HG03442 (cell line): Measurements from ENCODE around the gene KRT14.
"Not testable (repeated sequence)": the region's sequence is repeated elsewhere in the genome, so short reads cannot be mapped to it uniquely, and the experiment has no call there.

Experiments used
- ATAC-seq: cut with Tn5 transposase; IDR thresholded peaks from one replicate; pipeline ENCODE4 v1.9.1; 2021; ENCODE audit warnings: mild to moderate bottlenecking, moderate library complexity; ENCODE audit not compliant: unreplicated experiment

The KRT14 gene

GRCh38 chr17:41586863-41587495 is at the start of gene KRT14:
Gene KRT14, minus strand, starts transcription at chr17:41586895. Its CDS starts 61 bp downstream, at chr17:41586834.
- no peak for ATAC-seq

- no peak for ATAC-seq
Observed at GRCh38 chr17:41635121-41636097, 48.7 kb upstream of the KRT14 start.

GRCh38 chr17:41634639-41635038 is 47.9 kb upstream of the KRT14 start:
- ATAC-seq, result no peak

- ATAC-seq, result no peak
Observed at GRCh38 chr17:41633556-41634199, 47.0 kb upstream of the KRT14 start.

GRCh38 chr17:41632482-41633105 is 45.9 kb upstream of the KRT14 start:
- ATAC-seq, result no peak

GRCh38 chr17:41631898-41632285 is 45.2 kb upstream of the KRT14 start:
- no peak for ATAC-seq

GRCh38 chr17:41631025-41631897 is 44.6 kb upstream of the KRT14 start:
- ATAC-seq, result no peak

- ATAC-seq, result no peak
Observed at GRCh38 chr17:41629826-41630670, 43.4 kb upstream of the KRT14 start.

- ATAC-seq, result no peak
Observed at GRCh38 chr17:41629316-41629715, 42.6 kb upstream of the KRT14 start.

- not testable (repeated sequence) for ATAC-seq
Observed at GRCh38 chr17:41628621-41629255, 42.0 kb upstream of the KRT14 start.

GRCh38 chr17:41628073-41628370 is 41.3 kb upstream of the KRT14 start:
- not testable (repeated sequence) for ATAC-seq

- no peak for ATAC-seq
Observed at GRCh38 chr17:41627316-41628072, 40.8 kb upstream of the KRT14 start.

GRCh38 chr17:41626914-41627295 is 40.2 kb upstream of the KRT14 start:
- not testable (repeated sequence) for ATAC-seq

GRCh38 chr17:41626028-41626913 is 39.6 kb upstream of the KRT14 start:
- not testable (repeated sequence) for ATAC-seq

GRCh38 chr17:41625602-41626001 is 38.9 kb upstream of the KRT14 start:
- ATAC-seq, result no peak

GRCh38 chr17:41624208-41625101 is 37.8 kb upstream of the KRT14 start, which contains the start of gene KRT17:
Gene KRT17, minus strand, starts transcription at chr17:41624575. Its CDS starts 66 bp downstream, at chr17:41624509.
- no peak for ATAC-seq
